Medulla oblongata (tissue), 1 donor: ENCODE data around the gene UBL7.
A peak's percentile ranks its signal among the peaks of the same experiment; 100 is the strongest.

ENCODE experiments used
- DNase-seq: peaks from one replicate; pipeline ENCODE4 v3.0.0-alpha.2; 2015; ENCODE audit errors: extremely low spot score

The UBL7 gene

GRCh38 chr15:74441248-74441941, 19.6 kb downstream of the UBL7 start:
- DNase-seq, result no peak

GRCh38 chr15:74438721-74439316, 22.1 kb downstream of the UBL7 start:
- peak; percentile 93 for DNase-seq

GRCh38 chr15:74438206-74438605, 22.8 kb downstream of the UBL7 start:
- DNase-seq, result no peak

- DNase-seq, result no peak
Measured at GRCh38 chr15:74434263-74435136, 26.5 kb downstream of the UBL7 start.

GRCh38 chr15:74433592-74434262, 27.2 kb downstream of the UBL7 start, which contains the start of gene SEMA7A:
SEMA7A (minus strand) TSS chr15:74433958; CDS start chr15:74433918, 40 bp downstream.
- peak; percentile 90 for DNase-seq

GRCh38 chr15:74432968-74433591, 27.9 kb downstream of the UBL7 start:
- no peak for DNase-seq

- DNase-seq, result no peak
Measured at GRCh38 chr15:74432271-74432967, 28.5 kb downstream of the UBL7 start.

GRCh38 chr15:74431645-74432044, 29.3 kb downstream of the UBL7 start:
- no peak for DNase-seq

- no peak for DNase-seq
Measured at GRCh38 chr15:74431116-74431515, 29.8 kb downstream of the UBL7 start.

- DNase-seq, result no peak
Measured at GRCh38 chr15:74430510-74430951, 30.4 kb downstream of the UBL7 start.

GRCh38 chr15:74429781-74430400, 31.1 kb downstream of the UBL7 start:
- DNase-seq, result no peak

GRCh38 chr15:74428970-74429780, 31.8 kb downstream of the UBL7 start:
- peak; percentile 62 for DNase-seq

- DNase-seq, result peak; percentile 71
Measured at GRCh38 chr15:74428442-74428787, 32.5 kb downstream of the UBL7 start.

GRCh38 chr15:74427607-74428441, 33.1 kb downstream of the UBL7 start:
- DNase-seq, result no peak

GRCh38 chr15:74426404-74427281, 34.3 kb downstream of the UBL7 start:
- peak; percentile 71 for DNase-seq

- DNase-seq, result no peak
Measured at GRCh38 chr15:74425630-74426029, 35.3 kb downstream of the UBL7 start.

- DNase-seq, result no peak
Measured at GRCh38 chr15:74424901-74425528, 35.9 kb downstream of the UBL7 start.
